SJCRH30 (cell line): Measurements from ENCODE around the gene SUSD5. TPM values are rescaled to one million over a fixed set of nuclear protein-coding genes. Genes with fewer than 3 reads are reported as not detected.
"Not testable (repeated sequence)": the region's sequence is repeated elsewhere in the genome, so short reads cannot be mapped to it uniquely, and the experiment has no call there.

ENCODE experiments used
- DNase-seq, 2 experiments: peaks; one replicate each; pipeline ENCODE4 v3.0.0-alpha.2; 2015 to 2020
- H3K27ac ChIP-seq: fragments of 250-450 bp; sonication (Bioruptor Pico); 2 replicates; pipeline ENCODE4 v1.5.1; 2020; ENCODE audit warnings: mild to moderate bottlenecking, moderate library complexity
- H3K27me3 ChIP-seq: fragments of 250-450 bp; sonication (Bioruptor Pico); 2 replicates; pipeline ENCODE4 v1.5.1; 2020; ENCODE audit warnings: mild to moderate bottlenecking, moderate library complexity
- H3K36me3 ChIP-seq: fragments of 250-450 bp; sonication (Bioruptor Pico); 2 replicates; pipeline ENCODE4 v1.5.1; 2020; ENCODE audit warnings: mild to moderate bottlenecking, moderate library complexity
- H3K4me1 ChIP-seq: fragments of 250-450 bp; sonication (Bioruptor Pico); 2 replicates; pipeline ENCODE4 v1.5.1; 2020; ENCODE audit warnings: mild to moderate bottlenecking, moderate library complexity
- H3K4me3 ChIP-seq: fragments of 250-450 bp; sonication (Bioruptor Pico); 2 replicates; pipeline ENCODE4 v1.5.1; 2020; ENCODE audit warnings: mild to moderate bottlenecking, moderate library complexity
- H3K9me3 ChIP-seq: fragments of 250-450 bp; sonication (Bioruptor Pico); replicated peaks from 2 replicates; pipeline ENCODE4 v1.5.1; 2020; ENCODE audit warnings: mild to moderate bottlenecking, moderate library complexity
- total RNA-seq: library from RNA; depleted of rRNA; stranded (reverse); fragments of >200 nt; shearing (Covaris generic); gene quantifications from 2 replicates; pipeline ENCODE4 v1.2.3, GENCODE V29; 2014

The SUSD5 gene
- total RNA-seq, 1 experiment from 2014 or later: 14.8 TPM

GRCh38 chr3:33152363-33153360 is 65.9 kb downstream of the SUSD5 start:
- no peak overlapping the region for H3K4me3 ChIP-seq
- no peak for DNase-seq
- no peaks in the 10 kb centered on the region for H3K9me3 ChIP-seq
- H3K27ac ChIP-seq: no peak overlapping the region
- no peaks in the 10 kb centered on the region for H3K36me3 ChIP-seq
- H3K4me1 ChIP-seq: peaks cover 13% of the 10 kb centered on the region
- no peaks in the 10 kb centered on the region for H3K27me3 ChIP-seq

DNA sequence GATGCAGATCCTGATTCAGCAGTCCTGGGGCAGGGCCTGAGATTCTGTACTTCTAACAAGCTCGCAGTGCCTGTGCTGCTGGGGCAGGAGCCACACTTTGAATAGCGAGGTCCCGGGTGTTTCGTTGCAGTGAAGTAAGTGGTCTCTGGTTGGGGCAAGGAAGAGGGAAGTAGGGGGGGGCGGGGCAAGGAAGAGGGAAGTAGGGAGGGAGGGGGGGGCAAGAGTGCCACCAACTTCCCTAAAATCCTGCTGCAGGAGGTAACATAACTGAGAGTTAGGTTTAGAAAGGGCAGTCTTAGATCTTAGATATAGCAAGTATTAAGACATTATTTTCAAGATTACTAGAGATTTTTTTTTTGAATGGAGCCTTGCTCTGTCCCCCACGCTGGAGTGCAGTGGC is 69.3 kb downstream of the SUSD5 start:
- peaks cover 20% of the 10 kb centered on the region for H3K4me1 ChIP-seq
- no peak overlapping the region for H3K4me3 ChIP-seq
- no peaks in the 10 kb centered on the region for H3K9me3 ChIP-seq
- no peak overlapping the region for H3K27ac ChIP-seq
- no peaks in the 10 kb centered on the region for H3K36me3 ChIP-seq
- no peaks in the 10 kb centered on the region for H3K27me3 ChIP-seq
- no peak for DNase-seq

GRCh38 chr3:33146791-33147445 is 71.7 kb downstream of the SUSD5 start:
- Histone ChIP-seq H3K4me1 (peaks cover 20% of the 10 kb centered on the region), H3K9me3 (no peaks in the 10 kb centered on the region), H3K27ac (peak overlapping the region; percentile 57), H3K27me3 (no peaks in the 10 kb centered on the region), H3K4me3 (no peak overlapping the region), H3K36me3 (no peaks in the 10 kb centered on the region)
- peak; percentile 82 to 94 for DNase-seq

DNA sequence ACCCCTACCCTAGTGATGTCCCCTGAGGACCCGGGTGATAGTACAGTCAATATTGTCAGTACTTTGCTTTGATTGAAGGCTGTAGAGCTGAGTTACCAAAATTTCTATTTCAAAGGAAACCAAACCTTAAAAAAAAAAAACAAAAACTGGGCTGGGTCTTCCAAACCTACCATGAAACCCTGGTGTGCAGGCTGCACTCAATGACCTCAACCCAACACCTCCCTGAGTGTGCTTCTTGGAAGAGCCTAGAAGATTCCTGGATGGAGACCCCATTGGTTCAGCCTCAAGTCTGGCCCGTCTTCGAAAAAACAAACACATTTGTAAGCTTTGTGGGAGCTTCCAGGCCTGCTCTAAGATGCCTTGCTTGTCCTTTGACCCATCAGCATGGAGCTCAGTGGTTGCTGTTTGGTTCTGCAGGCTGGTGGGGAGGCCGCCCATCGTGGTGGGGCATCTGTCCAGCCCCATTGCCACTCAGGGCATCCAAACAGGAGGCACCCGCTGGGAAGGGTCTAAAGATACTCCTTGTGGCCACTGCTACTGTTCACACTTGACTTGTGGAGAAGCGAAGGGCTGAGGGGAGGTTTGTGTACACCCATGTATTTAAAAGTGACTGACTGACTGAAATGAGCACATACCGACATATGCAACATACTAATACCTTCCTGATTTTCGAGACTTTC is 72.6 kb downstream of the SUSD5 start:
- H3K27me3 ChIP-seq: no peaks in the 10 kb centered on the region
- H3K27ac ChIP-seq: peak overlapping the region; percentile 57
- no peaks in the 10 kb centered on the region for H3K9me3 ChIP-seq
- no peak overlapping the region for H3K4me3 ChIP-seq
- H3K36me3 ChIP-seq: no peaks in the 10 kb centered on the region
- DNase-seq: no peak
- peaks cover 20% of the 10 kb centered on the region for H3K4me1 ChIP-seq

- peak; percentile 39 to 54 for DNase-seq
- Histone ChIP-seq H3K9me3 (no peaks in the 10 kb centered on the region), H3K27me3 (no peaks in the 10 kb centered on the region), H3K4me3 (no peak overlapping the region), H3K4me1 (peaks cover 20% of the 10 kb centered on the region), H3K27ac (no peak overlapping the region), H3K36me3 (peaks cover 1% of the 10 kb centered on the region; the same call in 1 of the 2 replicates)
Observed at GRCh38 chr3:33145221-33145900, 73.2 kb downstream of the SUSD5 start.

DNA sequence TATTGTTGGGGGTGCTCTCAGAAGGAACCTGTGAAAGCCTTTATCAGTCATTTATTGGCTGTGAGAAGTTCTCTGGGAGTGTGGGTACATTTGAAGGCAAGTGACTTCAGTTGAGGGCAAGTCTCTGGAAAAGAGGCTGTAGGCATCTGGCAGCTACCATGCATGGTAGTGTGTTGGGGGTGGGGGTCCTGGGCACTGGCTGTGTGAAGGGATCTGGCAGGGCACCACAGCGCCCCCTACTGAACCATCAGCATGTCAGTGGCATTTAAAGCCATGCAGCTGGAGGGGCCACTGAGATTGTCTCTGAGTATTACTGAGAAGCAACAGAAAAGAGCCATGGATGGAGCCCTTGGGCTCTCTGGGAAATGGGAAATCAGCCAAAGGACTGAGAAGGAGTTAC is 74.2 kb downstream of the SUSD5 start:
- Histone ChIP-seq H3K36me3 (peaks cover 3% of the 10 kb centered on the region; the same call in 1 of the 2 replicates), H3K27me3 (no peaks in the 10 kb centered on the region), H3K4me1 (peaks cover 20% of the 10 kb centered on the region), H3K27ac (no peak overlapping the region), H3K9me3 (no peaks in the 10 kb centered on the region), H3K4me3 (no peak overlapping the region)
- peak in 1 of 2 experiments; percentile 15 for DNase-seq

- no peak for DNase-seq
- Histone ChIP-seq H3K36me3 (peaks cover 3% of the 10 kb centered on the region; the same call in 1 of the 2 replicates), H3K27ac (no peak overlapping the region)
Observed at GRCh38 chr3:33141006-33141405, 77.6 kb downstream of the SUSD5 start.

DNA sequence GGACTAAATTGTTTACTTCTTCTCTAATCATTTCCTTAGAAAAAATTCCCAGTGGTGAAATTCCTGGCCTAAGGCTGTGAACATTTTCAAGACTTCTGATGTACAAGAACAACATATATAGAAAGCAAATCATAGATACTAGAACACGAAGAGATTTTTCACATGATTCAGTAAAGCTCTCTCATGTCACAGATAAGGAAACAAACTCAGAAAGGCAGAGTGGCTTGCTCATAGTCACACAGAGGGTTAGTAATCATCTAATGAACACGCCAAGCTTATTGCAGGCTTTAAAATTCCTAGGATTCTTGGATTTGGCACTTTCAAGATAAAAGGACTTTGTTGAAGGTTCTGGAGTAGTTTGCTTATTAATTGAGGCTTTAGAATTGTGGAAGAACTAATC is 78.6 kb downstream of the SUSD5 start:
- H3K27me3 ChIP-seq: no peaks in the 10 kb centered on the region
- H3K9me3 ChIP-seq: no peaks in the 10 kb centered on the region
- peaks cover 3% of the 10 kb centered on the region; the same call in 1 of the 2 replicates for H3K36me3 ChIP-seq
- no peaks in the 10 kb centered on the region for H3K4me1 ChIP-seq
- H3K27ac ChIP-seq: no peak overlapping the region
- no peak for DNase-seq
- H3K4me3 ChIP-seq: no peak overlapping the region

More at GRCh38 chr3:33141006-33141405, 77.6 kb downstream of the SUSD5 start:
- no peaks in the 10 kb centered on the region for H3K9me3 ChIP-seq
- no peak overlapping the region for H3K4me3 ChIP-seq
- no peaks in the 10 kb centered on the region for H3K27me3 ChIP-seq
- peaks cover 2% of the 10 kb centered on the region for H3K4me1 ChIP-seq

DNA sequence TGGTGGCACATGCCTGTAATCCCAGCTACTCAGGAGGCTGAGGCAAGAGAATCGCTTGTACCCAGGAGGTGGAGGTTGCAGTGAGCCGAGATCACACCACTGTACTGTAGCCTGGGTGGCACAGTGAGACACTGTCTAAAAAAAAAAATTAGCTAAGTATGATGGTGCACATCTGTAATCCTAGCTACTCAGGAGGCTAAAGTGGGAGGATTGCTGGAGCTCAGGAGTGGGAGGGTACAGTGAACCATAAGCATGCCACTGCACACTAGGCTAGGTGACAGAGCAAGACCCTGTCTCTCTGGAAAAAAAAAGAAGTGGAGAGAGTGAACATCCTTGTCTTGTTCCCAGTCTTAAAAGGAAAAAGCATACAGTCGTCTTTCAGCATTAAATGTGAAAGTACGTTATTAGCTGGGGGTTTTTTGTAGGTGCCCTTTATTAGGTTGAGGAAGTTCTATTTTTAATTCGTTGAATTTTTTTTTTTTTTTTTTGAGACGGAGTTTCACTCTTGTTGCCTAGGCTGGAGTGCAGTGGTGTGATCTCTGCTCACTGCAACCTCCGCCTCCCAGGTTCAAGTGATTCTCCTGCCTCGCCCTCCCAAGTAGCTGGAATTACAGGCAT is 79.5 kb downstream of the SUSD5 start:
- not testable (repeated sequence) for DNase-seq, H3K4me3 ChIP-seq, H3K36me3 ChIP-seq, H3K4me1 ChIP-seq, H3K27me3 ChIP-seq, H3K27ac ChIP-seq, H3K9me3 ChIP-seq

DNA sequence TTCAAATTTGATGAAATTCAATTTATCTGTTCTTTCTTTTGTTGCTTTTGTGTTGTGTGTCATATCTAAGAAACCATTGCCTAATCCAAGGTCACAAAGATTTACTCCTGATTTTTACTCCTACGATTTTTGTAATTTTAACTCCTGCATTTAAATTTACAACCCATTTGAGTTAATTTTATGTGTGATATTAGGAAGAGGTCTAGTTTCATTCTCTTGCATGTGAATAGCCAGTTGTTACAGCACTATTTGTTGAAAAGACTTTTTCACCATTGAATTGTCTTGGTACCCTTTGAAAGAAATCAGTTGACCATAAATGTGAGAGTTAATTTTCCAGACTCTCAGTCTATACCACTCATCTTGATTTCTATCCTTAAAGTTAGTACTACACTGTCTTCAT is 80.9 kb downstream of the SUSD5 start:
- no peaks in the 10 kb centered on the region for H3K9me3 ChIP-seq
- no peak overlapping the region for H3K27ac ChIP-seq
- peaks cover 3% of the 10 kb centered on the region; the same call in 1 of the 2 replicates for H3K36me3 ChIP-seq
- H3K27me3 ChIP-seq: no peaks in the 10 kb centered on the region
- no peak overlapping the region for H3K4me3 ChIP-seq
- DNase-seq: no peak
- H3K4me1 ChIP-seq: no peaks in the 10 kb centered on the region

DNA sequence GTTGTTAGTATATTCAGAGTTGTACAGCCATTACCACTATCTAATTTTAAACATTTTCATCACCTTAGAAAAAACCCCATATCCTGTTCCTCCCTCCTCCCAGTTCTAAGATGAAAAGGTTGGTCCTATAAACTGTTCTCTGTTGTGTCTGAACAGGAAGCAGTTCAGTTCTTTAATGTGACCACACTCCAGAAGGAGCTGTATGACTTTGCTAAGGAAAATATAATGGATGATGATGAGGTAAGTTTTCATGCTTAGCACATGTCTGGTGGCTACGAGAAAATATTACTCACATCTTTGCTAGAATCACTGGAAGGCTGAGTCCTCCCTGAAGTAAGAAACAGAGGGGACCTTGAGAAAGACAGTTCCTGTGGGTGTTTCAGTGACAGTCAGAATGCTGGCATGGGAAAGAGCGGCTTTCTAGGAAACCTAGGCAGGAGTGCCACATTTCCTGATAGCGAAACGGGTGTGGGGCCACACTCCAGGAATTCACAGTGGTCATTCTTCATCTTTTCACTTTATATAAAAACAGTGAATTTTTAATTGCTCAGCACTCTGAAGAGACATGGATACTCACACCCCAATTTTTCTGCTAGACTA is 84.5 kb downstream of the SUSD5 start:
- H3K27ac ChIP-seq: no peak overlapping the region
- no peaks in the 10 kb centered on the region for H3K4me1 ChIP-seq
- no peaks in the 10 kb centered on the region for H3K36me3 ChIP-seq
- no peaks in the 10 kb centered on the region for H3K27me3 ChIP-seq
- no peak for DNase-seq
- no peak overlapping the region for H3K4me3 ChIP-seq
- no peaks in the 10 kb centered on the region for H3K9me3 ChIP-seq

DNA sequence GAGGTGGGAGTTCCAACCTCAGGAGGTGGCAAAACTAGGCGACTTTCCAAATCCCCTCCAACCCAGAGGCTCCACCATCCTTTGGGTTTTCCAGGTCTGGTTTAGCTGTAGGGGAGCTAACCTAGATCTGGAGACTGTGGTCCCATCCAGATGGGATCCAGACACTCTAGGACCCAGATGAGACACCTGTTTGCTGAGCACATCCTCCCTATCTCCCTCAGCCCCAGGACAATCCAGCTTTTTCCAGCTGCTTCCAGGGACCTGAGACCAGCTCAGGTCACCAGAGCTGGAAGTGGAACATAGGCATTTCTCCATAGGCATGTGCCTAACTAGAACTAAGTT is 86.6 kb downstream of the SUSD5 start:
- DNase-seq: no peak
- Histone ChIP-seq H3K36me3 (no peaks in the 10 kb centered on the region), H3K27ac (no peak overlapping the region), H3K27me3 (no peaks in the 10 kb centered on the region), H3K9me3 (no peaks in the 10 kb centered on the region), H3K4me3 (no peak overlapping the region), H3K4me1 (no peaks in the 10 kb centered on the region)

GRCh38 chr3:33131331-33132018 is 87.1 kb downstream of the SUSD5 start:
- peak; percentile 50 to 81 for DNase-seq
- no peak overlapping the region for H3K4me3 ChIP-seq
- H3K4me1 ChIP-seq: no peaks in the 10 kb centered on the region
- no peaks in the 10 kb centered on the region for H3K27me3 ChIP-seq
- no peaks in the 10 kb centered on the region for H3K9me3 ChIP-seq
- H3K36me3 ChIP-seq: 0 out of 2 replicates have a peak, but pooled peaks cover 1% of the 10 kb centered on the region
- no peak overlapping the region for H3K27ac ChIP-seq
